HFF-Myc (cell line): Measurements from ENCODE around the gene GDPD5.

Experiments
- DNase-seq: peaks from one replicate; pipeline ENCODE4 v3.0.0-alpha.2; 2011; ENCODE audit warnings: low read depth; ENCODE audit errors: extremely low read depth
- H3K4me3 ChIP-seq: replicated peaks from 2 replicates; pipeline ENCODE4 v1.5.1; 2011; ENCODE audit warnings: low read depth, mild to moderate bottlenecking, control low read depth, low read length
- CTCF ChIP-seq: IDR thresholded peaks from 2 replicates; pipeline ENCODE4 v1.5.1; 2012; ENCODE audit warnings: mild to moderate bottlenecking, low read depth, low read length, control low read depth; ENCODE audit errors: missing control alignments

The GDPD5 gene

DNA sequence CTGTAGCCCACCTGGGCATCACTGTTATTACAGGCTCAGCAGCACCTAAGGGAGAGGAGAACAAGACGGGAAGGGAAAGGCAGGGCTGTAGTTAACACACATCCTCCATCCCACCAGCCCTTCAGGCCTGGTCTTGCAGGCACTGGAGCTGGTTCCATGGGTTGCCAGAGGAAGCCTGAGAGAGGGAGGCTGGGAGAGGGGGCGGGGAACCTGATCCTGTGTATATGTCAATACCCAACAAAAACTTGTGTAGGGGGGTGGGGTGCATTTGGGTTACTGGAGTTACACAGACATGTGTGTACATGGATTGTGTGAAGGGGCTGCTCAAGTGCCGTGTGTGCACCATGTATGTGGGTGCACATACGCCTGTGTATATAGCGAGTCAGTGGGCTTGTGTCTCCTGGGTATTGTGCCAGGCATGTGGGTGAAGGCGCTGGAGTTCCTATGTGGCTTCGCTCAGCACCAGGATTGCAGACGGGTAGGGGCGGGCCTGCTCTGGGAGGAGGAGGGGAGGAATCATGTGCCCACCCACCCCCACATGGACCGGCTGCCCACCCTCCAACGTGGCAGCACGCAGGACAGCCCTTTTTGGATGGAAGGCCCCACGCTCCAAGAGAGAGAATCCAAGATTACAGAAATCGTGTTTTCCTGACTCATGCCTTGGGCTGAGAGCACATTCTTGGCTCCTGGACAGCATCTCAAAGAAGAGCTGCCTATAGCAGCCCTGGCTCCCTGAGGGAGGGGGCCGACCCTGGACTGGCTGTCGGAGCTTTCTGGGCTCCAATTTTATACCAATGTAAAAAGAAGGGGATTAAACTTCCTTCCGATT lies 32.1 kb upstream of the GDPD5 start:
- no peak for TF ChIP-seq CTCF
- H3K4me3 ChIP-seq: peak overlapping the region; percentile 8; the same call in 1 of the 2 replicates

GRCh38 chr11:75556275-75556674 lies 30.5 kb upstream of the GDPD5 start:
- DNase-seq: no peak
- no peak for TF ChIP-seq CTCF
- no peak overlapping the region for H3K4me3 ChIP-seq

More for the DNA sequence above, 32.1 kb upstream of the GDPD5 start:
- peak; percentile 87 for DNase-seq

DNA sequence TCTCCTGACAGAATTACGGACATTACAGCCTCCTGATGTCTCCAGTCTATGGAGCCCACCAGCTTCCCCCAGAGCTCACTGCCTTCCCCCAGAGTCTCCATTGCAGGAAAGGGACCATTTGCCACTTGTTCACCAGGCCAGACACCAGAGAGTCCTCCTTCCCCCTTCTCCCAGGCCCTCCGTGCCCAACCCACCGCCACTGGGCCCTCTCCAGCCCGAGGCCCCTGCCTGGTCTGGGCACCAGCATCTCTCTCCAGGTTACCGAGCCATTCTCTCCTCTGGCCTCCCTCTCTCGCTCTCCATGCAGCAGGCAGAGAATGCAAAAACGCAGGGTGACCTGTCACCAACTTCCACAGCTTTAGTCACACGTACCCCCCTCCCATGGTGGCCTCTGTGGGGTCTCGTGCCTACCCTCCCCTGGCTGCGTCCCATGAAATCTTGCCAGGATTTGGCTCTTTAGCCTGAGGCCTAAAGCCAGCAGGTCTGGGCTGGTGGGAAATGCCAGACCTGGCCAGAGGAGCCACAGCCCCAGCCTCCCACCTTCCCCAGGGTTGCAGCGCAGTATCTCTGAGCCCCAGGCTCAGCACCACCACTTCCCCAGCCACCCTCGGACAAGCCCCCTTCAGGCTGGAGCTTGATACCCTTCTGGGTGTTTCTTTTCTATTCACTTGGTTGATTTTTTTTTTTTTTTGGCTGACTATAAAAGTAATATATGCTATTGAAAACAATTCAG lies 29.5 kb upstream of the GDPD5 start:
- TF ChIP-seq CTCF: no peak
- no peak for DNase-seq
- peak overlapping the region; percentile 31 for H3K4me3 ChIP-seq

- DNase-seq: peak; percentile 100
- no peak for TF ChIP-seq CTCF
Measured at GRCh38 chr11:75554258-75555022, 28.7 kb upstream of the GDPD5 start.

DNA sequence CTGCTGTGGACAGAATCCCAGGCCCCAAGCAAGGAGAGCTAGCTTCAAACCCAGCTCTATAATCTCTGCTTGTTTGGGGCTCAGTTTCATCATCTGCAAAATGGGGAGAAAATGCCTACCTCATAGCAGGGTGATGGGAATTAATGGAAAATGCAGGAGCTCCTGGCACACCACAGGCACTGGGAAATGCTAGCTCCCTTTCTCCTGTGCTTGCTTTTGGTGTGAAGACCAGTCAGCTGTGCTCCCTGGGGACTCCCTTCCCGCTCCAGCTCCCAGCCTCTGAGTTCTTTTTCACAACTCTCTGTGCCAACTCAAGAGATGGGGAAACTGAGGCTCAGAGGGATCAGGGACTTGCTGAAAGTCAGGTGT lies 28.1 kb upstream of the GDPD5 start:
- TF ChIP-seq CTCF: no peak
- no peak for DNase-seq
- no peak overlapping the region for H3K4me3 ChIP-seq

More at GRCh38 chr11:75554258-75555022, 28.7 kb upstream of the GDPD5 start:
- peak overlapping the region; percentile 31 for H3K4me3 ChIP-seq

- TF ChIP-seq CTCF: no peak
- no peak for DNase-seq
- H3K4me3 ChIP-seq: no peak overlapping the region
Measured at GRCh38 chr11:75553182-75553581, 27.4 kb upstream of the GDPD5 start.
